ENCODE results near the gene MIDN.
"Not testable (repeated sequence)": the region's sequence is repeated elsewhere in the genome, so short reads cannot be mapped to it uniquely, and the experiment has no call there.

The MIDN gene

DNA sequence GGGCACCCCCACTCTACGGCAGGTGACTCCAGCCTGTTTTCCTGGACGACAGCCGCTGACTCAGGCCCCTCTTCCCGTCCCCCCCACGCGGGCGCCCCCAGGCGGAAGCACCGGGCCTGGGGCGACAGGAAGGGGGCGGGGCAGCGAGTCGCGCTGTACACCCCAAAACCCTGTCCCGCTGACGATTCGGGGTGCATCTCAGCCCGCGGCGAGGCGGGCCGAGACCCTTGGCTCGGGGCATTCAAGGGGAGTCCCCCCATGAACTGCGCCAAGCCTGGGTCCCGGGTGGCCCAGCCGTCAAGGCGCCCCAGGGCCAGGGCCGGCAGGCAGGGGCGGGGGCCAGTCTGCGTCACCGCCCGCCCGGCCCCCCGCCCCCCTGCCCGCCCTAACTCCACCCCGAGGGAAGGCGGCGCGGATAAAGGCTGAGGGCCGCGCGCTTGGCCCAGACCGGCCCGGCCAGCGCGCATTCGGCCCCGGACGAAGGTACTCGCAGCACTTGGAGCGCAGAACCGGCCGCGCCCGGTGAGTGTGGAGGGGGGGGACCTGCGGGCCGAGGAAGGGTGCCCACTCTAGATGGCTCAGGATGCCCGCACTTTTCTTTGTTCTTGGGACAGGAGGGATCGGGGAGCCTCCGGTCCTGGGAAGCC is at the start of gene MIDN:
MIDN (plus strand) TSS at position 445 of the 647 bp plus-strand sequence. CDS start 1,714 bp downstream, outside the sequence.
- DNase-seq (ENCODE audit: low read depth in 2 of 2): no peak

DNA sequence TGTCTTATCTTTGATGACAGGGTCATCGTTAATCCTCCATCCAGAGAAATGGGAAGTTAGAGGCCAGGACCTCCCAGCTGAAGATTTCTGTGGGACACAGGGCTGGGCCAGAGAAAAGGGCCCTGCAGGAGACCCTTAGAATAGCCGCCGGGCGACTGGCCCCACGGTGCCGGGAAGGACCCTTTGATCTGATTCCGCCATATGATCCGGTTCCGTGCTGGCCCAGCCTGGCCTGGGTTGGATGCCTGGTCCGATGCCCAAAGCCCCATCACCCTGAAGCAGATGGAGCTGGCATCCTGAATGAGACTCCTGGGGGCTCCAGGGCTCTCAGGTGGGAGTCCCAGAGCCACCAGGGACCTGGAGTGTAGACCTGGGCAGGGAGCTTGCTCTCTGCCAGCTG is 48.9 kb upstream of the MIDN start:
- DNase-seq (ENCODE audit: low read depth in 2 of 2): no peak

DNA sequence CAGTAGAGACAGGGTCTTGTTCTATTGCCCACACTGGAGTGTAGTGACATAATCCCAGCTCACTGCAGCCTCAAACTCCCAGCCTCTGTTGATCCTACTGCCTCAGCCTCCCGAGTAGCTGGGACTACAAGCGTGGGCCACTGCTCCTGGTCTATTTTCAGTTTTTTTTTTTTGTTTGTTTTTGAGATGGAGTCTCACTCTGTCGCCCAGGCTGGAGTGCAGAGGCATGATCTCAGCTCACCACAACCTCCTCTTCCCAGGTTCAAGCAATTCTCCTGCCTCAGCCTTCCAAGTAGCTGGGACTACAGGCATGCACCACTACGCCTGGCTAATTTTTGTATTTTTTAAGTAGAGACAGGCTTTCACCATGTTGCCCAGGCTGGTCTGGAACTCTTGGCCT is 47.8 kb upstream of the MIDN start:
- DNase-seq (ENCODE audit: low read depth in 2 of 2): not testable (repeated sequence)

DNA sequence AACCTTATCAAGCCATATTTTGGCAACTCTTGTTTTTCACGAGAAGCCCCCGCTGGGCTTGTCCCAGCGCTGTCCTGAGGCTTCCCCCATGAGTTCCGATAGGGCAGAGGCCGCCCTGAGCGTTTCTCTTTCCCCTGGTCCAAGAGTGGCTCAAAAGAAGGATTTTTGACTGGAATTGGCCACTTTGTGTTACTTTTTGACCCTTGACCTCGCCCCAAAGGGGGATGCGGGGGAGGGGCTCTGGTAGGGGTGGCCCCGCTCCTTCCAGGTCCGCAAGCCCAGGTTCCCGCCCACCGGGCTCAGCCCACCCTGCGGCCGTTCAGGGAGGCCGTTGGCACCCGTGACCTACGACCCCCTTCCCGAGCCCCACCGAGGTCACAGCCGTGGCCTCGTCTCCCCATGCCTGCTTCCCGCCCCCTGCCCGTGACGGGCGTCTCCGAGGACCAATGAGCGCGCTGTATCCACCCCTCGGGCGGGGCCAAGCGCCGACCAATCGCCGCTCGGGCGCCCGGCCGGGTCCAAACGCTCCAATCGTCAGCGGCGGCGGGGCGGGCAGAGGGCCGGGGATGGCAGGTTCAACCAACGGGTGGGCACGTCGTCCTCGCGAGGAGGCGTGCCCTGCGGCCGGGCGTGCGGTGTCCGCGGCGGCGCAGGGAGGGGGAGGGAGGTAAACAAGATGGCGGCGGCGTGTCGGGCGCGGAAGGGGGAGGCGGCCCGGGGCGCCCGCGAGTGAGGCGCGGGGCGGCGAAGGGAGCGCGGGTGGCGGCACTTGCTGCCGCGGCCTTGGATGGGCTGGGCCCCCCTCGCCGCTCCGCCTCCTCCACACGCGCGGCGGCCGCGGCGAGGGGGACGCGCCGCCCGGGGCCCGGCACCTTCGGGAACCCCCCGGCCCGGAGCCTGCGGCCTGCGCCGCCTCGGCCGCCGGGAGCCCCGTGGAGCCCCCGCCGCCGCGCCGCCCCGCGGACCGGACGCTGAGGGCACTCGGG is 43.0 kb upstream of the MIDN start, which contains the start of gene STK11:
STK11 (plus strand) TSS at position 665 of the 986 bp plus-strand sequence. CDS start 1,136 bp downstream, outside the sequence.
- peak; percentile 99 to 100 for DNase-seq (ENCODE audit: low read depth in 2 of 2)

DNA sequence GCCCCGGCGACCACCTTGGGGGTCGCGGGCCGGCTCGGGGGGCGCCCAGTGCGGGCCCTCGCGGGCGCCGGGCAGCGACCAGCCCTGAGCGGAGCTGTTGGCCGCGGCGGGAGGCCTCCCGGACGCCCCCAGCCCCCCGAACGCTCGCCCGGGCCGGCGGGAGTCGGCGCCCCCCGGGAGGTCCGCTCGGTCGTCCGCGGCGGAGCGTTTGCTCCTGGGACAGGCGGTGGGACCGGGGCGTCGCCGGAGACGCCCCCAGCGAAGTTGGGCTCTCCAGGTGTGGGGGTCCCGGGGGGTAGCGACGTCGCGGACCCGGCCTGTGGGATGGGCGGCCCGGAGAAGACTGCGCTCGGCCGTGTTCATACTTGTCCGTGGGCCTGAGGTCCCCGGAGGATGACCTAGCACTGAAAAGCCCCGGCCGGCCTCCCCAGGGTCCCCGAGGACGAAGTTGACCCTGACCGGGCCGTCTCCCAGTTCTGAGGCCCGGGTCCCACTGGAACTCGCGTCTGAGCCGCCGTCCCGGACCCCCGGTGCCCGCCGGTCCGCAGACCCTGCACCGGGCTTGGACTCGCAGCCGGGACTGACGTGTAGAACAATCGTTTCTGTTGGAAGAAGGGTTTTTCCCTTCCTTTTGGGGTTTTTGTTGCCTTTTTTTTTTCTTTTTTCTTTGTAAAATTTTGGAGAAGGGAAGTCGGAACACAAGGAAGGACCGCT is 42.1 kb upstream of the MIDN start:
- DNase-seq (ENCODE audit: low read depth in 2 of 2): no peak

DNA sequence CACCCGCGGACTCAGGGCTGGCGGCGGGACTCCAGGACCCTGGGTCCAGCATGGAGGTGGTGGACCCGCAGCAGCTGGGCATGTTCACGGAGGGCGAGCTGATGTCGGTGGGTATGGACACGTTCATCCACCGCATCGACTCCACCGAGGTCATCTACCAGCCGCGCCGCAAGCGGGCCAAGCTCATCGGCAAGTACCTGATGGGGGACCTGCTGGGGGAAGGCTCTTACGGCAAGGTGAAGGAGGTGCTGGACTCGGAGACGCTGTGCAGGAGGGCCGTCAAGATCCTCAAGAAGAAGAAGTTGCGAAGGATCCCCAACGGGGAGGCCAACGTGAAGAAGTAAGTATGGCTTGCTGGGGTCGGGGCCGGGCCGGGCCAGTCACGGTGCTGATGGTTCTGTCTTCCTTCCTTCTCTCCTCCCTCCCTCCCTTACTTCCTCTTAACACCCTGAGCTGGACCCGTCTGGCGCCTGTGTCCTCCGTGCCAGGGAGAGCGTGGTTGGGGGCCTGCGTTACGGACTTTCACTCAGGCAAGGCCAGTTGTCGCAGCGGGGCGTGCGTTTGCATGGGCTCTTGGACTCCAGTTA is 41.4 kb upstream of the MIDN start:
- DNase-seq (ENCODE audit: low read depth in 2 of 2): no peak

DNA sequence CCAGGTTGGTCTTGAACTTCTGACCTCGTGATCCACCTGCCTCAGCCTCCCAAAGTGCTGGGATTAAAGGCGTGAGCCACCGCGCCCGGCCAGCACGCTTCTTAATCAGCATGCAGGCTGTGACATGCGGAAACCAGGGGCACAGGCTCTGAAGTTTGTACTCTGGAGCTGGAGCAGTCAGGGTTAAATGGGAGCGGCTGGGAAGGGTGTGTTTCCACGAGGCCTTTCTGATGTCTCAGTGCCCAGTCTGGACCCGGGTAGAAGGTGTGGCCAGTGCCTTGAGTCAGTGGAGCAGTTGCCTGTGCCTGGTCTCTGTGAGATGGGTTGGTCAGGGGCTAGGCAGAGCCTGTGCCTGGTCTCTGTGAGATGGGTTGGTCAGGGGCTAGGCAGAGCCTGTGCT is 39.6 kb upstream of the MIDN start:
- not testable (repeated sequence) for DNase-seq (ENCODE audit: low read depth in 2 of 2)

DNA sequence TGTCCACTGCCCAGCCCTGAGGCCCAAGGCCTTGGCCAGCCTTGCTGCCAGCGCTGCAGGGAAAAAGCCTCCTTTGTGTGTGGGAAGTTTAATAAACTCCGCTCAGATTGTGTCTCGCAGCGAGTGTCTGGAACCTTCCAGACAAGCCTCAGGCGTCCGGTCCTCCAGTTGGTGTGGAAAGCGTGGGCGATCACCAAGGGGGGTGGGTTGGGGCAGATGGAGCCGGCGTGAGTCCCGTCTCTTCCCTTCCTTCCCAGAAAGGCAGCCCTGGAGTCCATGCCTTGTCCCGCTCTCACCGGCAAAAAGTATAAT is 38.2 kb upstream of the MIDN start:
- no peak for DNase-seq (ENCODE audit: low read depth in 2 of 2)

DNA sequence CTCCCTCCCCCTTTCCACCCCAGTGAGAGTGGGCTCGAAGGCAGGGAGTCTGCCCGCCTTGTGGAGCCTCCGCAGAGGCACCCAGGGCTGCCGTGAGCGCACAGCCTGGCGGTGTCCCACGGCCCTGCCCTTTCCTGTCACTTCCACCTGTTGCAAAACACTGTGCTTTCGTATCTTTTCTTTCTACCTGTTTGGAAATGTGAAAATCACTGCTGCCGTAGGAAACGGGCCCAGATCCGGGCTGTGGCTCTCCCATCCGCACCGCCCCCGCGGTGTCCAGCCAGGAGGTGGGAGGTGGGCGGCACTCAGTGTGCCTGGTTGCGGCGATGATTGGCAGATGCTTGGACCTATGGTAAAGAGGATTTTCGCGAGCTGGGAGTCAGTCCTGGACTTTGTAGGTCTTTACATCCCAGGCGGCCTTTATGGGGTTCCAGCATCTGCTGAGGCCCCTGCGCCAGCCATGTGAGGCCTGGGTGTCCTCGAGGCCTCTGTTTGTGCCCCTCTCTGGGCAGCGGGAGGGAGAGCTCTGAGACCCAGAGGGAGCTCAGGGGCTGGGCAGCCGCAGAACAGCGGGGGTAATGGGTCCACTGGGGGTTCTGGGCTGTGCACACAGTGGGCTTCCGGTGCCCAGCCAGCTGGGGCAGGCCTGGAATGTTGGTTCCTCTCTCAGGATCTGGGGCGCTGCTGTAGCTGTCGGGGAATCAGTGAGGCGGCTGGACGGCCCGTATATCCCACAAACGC is 36.7 kb upstream of the MIDN start:
- DNase-seq (ENCODE audit: low read depth in 2 of 2): no peak

DNA sequence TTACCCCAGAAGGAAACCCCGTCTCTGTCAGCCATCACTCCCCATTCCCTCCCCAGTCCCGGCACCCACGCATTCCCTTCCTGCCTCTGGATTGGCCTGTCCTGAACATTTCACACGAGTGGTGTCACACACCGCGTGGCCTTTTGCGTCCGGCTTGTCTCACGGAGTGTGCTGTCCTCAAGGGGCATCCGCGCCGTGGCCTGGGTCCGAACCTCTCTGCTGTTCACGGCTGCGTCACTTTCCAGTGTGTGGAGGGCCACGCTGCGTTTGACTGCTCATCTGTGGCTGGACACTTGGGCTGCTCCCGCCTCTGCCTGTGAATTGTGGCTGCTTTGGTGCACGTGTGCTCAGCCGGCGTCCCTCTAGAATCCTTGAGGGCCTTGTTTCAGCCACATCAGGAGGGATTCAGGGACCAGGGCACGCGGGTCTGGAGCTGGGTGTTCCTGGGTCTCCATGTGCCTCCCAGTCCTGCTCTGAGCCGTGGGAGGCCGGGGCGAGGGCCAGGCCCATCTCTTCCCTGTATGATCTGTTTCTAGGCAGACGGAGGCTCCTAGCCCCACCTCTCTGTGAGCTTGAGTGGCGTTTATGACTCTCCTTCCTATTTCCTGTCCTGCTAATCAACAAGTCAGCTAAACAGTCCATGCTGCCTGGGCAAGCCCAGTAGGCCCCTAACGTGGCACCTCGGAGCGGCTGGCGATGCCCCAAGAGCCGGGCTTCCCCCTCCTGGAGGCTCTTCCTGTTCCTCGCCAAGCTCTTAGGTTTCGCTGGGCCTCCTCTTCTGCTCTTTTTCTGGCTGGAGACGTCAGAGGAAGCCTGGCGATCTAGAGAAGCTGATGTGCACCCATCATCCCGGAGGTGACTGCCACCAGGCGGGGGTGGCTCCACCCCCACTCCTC is 34.7 kb upstream of the MIDN start:
- no peak for DNase-seq (ENCODE audit: low read depth in 2 of 2)

DNA sequence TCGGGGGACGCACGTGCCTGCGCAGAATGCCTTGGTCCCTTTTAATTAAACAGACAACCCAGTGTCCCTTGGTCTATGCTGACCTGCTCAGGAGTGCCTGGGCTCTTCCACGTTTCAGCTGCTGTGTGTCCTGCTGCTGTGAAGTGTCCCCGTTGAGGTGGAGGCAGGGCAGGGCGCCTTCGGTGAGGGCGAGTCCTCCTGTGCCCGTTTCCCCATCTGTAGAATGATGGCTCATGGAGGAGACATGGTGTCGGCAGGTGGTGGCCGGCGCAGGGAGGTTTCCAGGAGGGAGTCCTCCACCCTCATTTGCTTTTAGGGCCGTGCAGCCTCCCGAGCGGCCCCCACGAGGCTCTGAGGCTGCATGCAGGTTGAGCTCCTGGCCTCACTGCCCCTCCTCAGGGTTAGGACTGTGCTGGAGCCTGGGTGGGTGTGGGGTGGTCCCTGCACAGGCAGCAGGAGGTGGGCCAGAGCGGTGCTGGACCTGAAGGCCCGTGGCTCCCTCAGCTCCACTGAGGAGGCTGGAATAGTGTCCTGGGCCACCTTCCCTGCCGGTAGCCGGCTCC is 34.0 kb upstream of the MIDN start:
- no peak for DNase-seq (ENCODE audit: low read depth in 2 of 2)

DNA sequence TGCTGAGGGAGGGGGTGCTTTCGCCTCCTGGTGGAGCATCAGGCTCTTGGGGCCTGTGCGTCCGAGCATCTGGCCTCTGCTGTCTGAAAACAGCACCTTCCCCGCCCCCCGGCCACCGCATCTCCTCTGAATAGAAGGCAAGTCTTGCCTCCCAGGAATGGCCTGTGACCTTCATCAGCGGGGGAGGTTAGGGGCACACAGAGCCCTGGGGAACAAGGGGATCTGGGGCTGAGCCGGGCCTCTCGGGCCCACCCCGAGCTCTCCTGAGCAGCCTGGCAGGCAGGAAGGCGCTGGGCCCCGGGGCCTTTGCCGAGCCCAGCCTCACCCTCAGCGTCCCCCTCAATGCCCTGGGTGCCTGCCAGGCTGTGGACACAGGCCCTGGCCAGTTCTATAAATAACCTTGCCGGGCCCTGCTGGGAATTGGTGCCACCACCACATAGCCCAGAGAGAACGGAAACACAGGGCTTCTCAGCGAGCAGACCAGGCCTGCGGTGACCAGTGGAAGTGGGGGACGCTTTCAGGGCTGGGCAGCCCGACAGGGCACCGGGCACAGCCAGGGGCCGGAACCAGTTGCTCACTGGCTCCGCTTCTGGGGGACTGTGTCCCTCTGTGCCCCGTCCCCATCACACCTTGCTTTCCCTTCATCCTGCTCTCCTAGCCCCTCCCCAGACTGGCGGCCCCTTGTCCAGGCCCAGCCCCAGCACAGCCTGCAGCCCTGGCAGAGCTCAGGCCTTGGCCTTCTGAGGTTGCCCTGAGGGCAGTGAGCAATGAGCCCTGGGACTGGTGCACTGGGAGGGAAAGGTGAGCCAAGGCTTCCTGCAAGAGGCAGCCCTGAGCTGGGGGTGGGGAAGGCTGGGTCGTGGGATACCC is 33.3 kb upstream of the MIDN start:
- DNase-seq (ENCODE audit: low read depth in 2 of 2): no peak

DNA sequence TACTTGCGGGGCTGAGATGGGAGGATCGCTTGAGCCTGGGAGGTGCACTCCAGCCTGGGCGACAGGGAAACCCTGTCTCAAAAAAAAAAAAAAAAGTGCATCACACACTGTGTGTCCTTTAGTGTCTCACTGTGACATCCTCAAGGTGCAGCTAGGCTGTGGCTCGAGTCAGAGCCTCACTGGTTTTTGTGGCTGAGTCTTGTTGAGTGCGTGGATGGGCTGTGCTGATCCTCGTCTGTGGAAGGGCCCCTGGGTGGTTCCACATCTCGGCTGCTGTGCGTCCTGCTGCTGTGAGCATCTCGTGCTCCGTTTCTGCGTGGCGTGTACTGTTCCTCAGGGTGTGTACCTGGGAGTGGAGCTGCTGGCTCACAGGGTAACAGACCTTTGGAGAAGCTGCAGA is 31.6 kb upstream of the MIDN start:
- no peak for DNase-seq (ENCODE audit: low read depth in 2 of 2)

DNA sequence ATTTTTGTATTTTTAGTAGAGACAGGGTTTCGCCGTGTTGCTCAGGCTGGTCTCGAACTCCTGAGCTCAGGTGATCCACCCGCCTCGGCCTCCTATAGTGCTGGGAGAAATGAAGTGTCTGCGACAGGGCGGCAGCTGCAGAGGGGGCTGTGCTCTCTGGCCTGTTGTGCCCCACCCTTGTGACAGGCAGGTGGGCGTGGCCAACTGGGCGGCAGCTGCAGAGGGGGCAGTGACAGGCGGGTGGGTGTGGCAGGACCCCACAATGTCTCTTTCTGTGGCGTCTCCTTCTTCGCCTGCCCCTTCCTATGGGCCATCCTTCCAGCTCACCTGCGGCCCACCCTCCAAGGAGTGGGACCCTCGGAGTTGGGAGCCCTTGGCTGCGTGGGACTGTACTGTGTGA is 31.0 kb upstream of the MIDN start:
- DNase-seq (ENCODE audit: low read depth in 2 of 2): no peak

DNA sequence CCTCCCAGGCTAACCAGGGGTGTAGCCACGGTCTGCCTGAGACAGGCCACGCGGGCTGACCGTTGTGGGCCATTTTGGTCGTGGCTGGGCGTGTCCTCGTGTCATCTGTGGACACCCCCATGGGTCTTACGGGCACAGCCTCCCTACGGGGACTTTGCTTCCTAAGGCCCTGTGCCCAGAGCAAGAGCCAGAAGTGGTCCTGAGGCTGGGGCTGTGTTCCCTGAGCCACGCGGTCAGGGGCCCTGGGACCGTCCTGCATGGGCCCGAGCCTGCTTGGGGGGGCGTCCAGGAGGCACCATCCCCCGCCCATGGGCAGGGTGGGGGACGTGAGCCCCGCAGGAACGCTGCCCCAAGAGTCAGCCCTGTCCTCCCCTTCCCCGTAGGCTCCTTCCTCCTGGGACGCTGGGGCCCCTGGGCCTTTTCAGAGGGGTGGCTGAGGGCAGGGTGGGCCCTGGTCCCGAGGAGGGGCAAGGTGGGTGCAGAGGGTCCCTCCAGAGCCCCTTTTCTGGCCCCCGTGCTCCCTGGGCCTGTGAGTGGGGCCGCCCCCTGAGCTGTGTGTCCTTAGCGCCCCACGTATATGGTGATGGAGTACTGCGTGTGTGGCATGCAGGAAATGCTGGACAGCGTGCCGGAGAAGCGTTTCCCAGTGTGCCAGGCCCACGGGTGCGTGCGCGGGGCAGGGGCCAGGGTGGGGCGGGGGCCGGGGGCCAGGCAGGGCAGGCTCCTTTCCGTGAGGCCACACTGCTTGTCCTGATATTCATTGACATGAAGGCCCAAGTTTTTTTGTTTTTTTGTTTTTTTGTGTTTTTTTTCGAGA is 29.4 kb upstream of the MIDN start:
- DNase-seq (ENCODE audit: low read depth in 2 of 2): no peak

DNA sequence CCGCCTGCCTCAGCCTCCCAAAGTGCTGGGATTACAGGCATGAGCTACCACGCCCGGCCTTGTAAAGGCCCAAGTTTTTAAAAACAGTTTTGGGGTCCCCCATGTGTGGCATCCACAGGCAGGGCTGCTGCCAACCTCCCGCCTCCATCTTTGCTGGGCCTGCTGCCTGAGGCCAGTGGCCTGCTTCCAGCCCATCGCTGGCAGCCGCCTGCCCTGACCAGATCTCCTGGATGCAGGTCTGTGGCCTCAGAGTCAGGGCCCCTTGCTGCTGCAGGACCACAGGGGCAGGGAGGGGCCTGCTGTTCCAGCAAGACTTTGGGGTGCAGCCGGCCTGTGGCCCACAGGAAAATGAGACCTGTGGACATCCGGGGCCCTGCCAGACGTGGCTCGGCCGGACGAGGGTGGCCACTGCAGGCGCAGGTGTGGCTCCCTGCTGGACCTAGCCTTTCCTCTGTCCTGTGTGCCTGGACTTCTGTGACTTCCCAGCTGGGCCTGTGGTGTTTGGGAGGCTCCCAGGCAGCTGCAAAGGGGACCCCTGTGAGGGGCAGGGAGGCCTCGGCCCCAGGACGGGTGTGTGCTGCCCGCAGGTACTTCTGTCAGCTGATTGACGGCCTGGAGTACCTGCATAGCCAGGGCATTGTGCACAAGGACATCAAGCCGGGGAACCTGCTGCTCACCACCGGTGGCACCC is 28.5 kb upstream of the MIDN start:
- no peak for DNase-seq (ENCODE audit: low read depth in 2 of 2)

DNA sequence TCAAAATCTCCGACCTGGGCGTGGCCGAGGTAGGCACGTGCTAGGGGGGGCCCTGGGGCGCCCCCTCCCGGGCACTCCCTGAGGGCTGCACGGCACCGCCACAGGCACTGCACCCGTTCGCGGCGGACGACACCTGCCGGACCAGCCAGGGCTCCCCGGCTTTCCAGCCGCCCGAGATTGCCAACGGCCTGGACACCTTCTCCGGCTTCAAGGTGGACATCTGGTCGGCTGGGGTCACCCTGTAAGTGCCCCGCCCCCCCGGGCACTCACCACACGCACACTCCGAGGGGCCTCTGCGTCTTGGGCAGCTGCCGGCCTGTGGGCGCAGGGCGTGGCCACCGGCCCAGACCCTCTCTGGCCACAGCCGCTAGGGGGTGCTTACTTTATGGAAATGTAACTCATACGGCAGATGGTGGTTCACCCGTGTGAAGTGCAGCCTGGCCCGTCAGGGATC is 27.9 kb upstream of the MIDN start:
- no peak for DNase-seq (ENCODE audit: low read depth in 2 of 2)

All from stimulated activated CD8-positive, alpha-beta memory T cell treated with anti-CD3 and anti-CD28 coated beads, Interleukin-7, amount 100 ng/mL, for 1 hour (primary cell).